Neutrophil (primary cell): Measurements from ENCODE around the gene POLR3F.

Experiments
- H3K27ac ChIP-seq: fragments of 200-600 bp; sonication (generic); 2 replicates; pipeline ENCODE4 v1.5.1; 2016; ENCODE audit warnings: mild to moderate bottlenecking, moderate library complexity
- H3K27me3 ChIP-seq: fragments of 200-600 bp; sonication (generic); 2 replicates; pipeline ENCODE4 v1.6.0; 2016; ENCODE audit warnings: mild to moderate bottlenecking
- H3K36me3 ChIP-seq: fragments of 200-600 bp; sonication (generic); 2 replicates; pipeline ENCODE4 v1.5.1; 2017
- H3K4me1 ChIP-seq, 2 experiments: fragments of 200-600 bp in 1 of 2; sonication (generic) in 1 of 2; 1 replicate in 1 of 2; 2 replicates in 1 of 2; pipeline versions ENCODE4 v1.5.1 to v1.6.1; 2013 to 2016; ENCODE audit warnings: low read depth in 1 of 2, low read length in 1 of 2, mild to moderate bottlenecking in 1 of 2, moderate library complexity in 1 of 2; ENCODE audit not compliant: control insufficient read depth in 1 of 2, insufficient read depth in 1 of 2
- H3K4me3 ChIP-seq, 2 experiments: fragments of 200-600 bp in 1 of 2; sonication (generic) in 1 of 2; 1 replicate in 1 of 2; 2 replicates in 1 of 2; pipeline ENCODE4 v1.5.1; 2013 to 2016; ENCODE audit warnings: low read depth in 1 of 2, low read length in 1 of 2, mild to moderate bottlenecking in 1 of 2, moderate library complexity in 1 of 2
- H3K9me3 ChIP-seq: fragments of 200-600 bp; sonication (generic); 2 replicates; pipeline ENCODE4 v1.5.1; 2016
- CTCF ChIP-seq: fragments of 200-600 bp; sonication (generic); IDR thresholded peaks from 2 replicates; pipeline ENCODE4 v1.5.1; 2016; ENCODE audit warnings: antibody characterized with exemption

POLR3F gene

GRCh38 chr20:18431206-18431605 lies 36.0 kb upstream of the POLR3F start:
- H3K27me3 ChIP-seq = no peaks in the 10 kb centered on the region
- H3K36me3 ChIP-seq = no peaks in the 10 kb centered on the region
- H3K27ac ChIP-seq = no peak overlapping the region
- TF ChIP-seq CTCF = no peak
- no peaks in the 10 kb centered on the region for H3K4me1 ChIP-seq
- no peak overlapping the region for H3K4me3 ChIP-seq
- no peaks in the 10 kb centered on the region for H3K9me3 ChIP-seq

- Histone ChIP-seq H3K9me3 (no peaks in the 10 kb centered on the region), H3K4me3 (no peak overlapping the region), H3K27me3 (no peaks in the 10 kb centered on the region), H3K36me3 (no peaks in the 10 kb centered on the region), H3K27ac (no peak overlapping the region), H3K4me1 (no peaks in the 10 kb centered on the region)
- no peak for TF ChIP-seq CTCF
Measured at GRCh38 chr20:18436847-18437246, 30.3 kb upstream of the POLR3F start.

- Histone ChIP-seq H3K4me1 (no peaks in the 10 kb centered on the region), H3K27ac (no peak overlapping the region), H3K27me3 (no peaks in the 10 kb centered on the region), H3K4me3 (no peak overlapping the region), H3K9me3 (no peaks in the 10 kb centered on the region), H3K36me3 (no peaks in the 10 kb centered on the region)
- no peak for TF ChIP-seq CTCF
Measured at GRCh38 chr20:18440403-18440802, 26.8 kb upstream of the POLR3F start.

GRCh38 chr20:18443886-18444285 lies 23.3 kb upstream of the POLR3F start:
- Histone ChIP-seq H3K27me3 (no peaks in the 10 kb centered on the region), H3K9me3 (no peaks in the 10 kb centered on the region), H3K4me1 (no peaks in the 10 kb centered on the region), H3K4me3 (no peak overlapping the region), H3K27ac (no peak overlapping the region), H3K36me3 (no peaks in the 10 kb centered on the region)
- no peak for TF ChIP-seq CTCF

GRCh38 chr20:18456600-18456999 lies 10.6 kb upstream of the POLR3F start:
- no peaks in the 10 kb centered on the region for H3K9me3 ChIP-seq
- no peak overlapping the region for H3K4me3 ChIP-seq
- no peaks in the 10 kb centered on the region for H3K4me1 ChIP-seq
- H3K27me3 ChIP-seq = no peaks in the 10 kb centered on the region
- no peak for TF ChIP-seq CTCF
- no peaks in the 10 kb centered on the region for H3K36me3 ChIP-seq
- H3K27ac ChIP-seq = no peak overlapping the region
